A204.1 (cell line): ENCODE results near the gene PCDHGB1.
"Not testable (repeated sequence)": the region's sequence is repeated elsewhere in the genome, so short reads cannot be mapped to it uniquely, and the experiment has no call there.

Experiments
- FAIRE-seq: peaks from 2 replicates; lab custom pipeline; 2012; peaks lifted over from hg19 to GRCh38; lab: Jason Lieb, UNC

PCDHGB1 gene

DNA sequence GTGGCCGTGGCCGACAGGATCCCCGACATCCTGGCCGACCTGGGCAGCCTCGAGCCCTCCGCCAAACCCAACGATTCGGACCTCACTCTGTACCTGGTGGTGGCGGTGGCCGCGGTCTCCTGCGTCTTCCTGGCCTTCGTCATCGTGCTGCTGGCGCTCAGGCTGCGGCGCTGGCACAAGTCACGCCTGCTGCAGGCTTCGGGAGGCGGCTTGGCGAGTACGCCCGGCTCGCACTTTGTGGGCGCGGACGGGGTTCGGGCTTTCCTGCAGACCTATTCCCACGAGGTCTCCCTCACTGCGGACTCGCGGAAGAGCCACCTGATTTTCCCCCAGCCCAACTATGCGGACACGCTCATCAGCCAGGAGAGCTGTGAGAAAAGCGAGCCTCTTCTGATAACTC, 3.9 kb upstream of the PCDHGB1 start:
- not testable (repeated sequence) for FAIRE-seq

DNA sequence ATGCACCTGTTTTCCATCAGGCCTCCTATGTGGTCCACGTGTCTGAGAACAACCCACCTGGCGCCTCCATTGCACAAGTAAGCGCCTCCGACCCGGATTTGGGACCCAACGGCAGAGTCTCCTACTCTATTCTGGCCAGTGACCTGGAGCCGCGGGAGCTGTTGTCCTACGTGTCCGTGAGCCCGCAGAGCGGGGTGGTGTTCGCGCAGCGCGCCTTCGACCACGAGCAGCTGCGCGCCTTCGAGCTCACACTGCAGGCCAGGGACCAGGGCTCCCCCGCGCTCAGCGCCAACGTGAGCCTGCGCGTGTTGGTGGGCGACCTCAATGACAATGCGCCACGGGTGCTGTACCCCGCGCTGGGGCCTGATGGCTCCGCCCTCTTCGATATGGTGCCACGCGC, 1.7 kb downstream of the PCDHGB1 start:
- FAIRE-seq, result no peak

DNA sequence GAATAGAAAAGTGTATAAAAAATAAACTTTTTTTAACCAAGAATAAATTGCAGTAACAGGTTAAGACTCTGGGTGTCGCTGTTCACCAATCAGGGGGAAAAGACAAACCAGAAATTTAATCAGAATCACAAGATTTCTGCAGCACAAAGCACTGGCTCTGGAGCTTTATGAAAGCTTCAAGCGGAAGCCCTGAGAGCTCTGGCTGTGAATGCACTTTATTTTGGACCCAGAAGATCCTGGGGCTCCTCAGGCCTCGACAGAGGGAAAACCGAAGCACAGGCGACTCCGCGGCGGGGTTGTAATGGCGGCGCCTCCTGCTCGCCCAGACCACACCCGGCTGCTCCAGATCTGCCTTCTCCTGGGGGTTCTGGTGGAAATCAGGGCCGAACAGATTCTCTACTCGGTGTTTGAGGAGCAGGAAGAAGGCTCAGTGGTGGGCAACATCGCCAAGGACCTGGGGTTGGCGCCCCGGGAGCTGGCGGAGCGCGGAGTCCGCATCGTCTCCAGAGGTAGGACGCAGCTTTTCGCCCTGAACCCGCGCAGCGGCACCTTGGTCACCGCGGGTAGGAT, 5.1 kb downstream of the PCDHGB1 start, which contains the start of gene PCDHGA4:
TSS of gene PCDHGA4 (plus strand) at position 122 of the 570 bp plus-strand sequence. CDS start at position 209, 87 bp downstream.
- FAIRE-seq, result peak; percentile 88

DNA sequence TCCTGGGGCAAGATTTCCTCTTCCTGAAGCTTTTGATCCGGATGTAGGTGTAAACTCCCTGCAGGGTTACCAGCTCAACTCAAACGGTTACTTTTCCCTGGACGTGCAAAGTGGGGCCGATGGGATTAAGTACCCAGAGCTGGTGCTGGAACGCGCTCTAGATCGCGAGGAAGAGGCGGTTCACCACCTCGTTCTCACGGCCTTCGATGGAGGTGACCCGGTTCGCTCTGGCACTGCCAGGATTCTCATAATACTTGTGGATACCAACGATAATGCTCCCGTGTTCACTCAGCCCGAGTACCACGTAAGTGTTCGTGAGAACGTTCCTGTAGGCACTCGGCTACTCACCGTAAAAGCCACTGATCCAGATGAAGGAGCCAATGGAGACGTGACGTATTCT, 5.7 kb downstream of the PCDHGB1 start:
- no peak for FAIRE-seq

DNA sequence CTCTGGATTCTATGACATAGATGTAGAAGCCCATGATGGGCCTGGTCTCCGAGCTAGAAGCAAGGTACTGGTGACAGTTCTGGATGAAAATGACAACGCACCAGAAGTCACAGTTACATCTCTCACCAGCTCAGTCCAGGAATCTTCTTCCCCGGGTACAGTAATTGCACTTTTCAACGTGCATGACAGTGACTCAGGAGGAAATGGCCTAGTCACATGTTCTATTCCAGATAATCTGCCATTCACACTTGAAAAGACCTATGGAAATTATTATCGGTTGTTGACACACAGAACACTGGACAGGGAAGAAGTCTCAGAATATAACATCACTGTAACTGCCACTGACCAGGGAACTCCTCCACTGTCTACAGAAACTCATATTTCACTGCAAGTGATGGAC, 6.2 kb downstream of the PCDHGB1 start:
- FAIRE-seq, result no peak

DNA sequence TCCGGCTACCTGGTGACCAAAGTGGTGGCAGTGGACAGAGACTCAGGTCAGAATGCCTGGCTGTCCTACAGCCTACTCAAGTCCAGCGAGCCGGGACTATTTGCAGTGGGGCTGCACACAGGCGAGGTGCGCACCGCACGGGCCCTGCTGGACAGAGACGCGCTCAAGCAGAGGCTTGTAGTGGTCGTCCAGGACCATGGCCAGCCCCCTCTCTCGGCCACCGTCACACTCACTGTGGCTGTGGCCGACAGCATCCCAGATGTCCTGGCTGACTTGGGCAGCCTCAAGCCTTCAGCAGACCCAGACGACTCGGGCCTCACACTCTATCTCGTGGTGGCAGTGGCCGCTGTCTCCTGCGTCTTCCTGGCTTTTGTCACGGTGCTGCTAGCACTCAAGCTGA, 7.1 kb downstream of the PCDHGB1 start:
- FAIRE-seq, result no peak

DNA sequence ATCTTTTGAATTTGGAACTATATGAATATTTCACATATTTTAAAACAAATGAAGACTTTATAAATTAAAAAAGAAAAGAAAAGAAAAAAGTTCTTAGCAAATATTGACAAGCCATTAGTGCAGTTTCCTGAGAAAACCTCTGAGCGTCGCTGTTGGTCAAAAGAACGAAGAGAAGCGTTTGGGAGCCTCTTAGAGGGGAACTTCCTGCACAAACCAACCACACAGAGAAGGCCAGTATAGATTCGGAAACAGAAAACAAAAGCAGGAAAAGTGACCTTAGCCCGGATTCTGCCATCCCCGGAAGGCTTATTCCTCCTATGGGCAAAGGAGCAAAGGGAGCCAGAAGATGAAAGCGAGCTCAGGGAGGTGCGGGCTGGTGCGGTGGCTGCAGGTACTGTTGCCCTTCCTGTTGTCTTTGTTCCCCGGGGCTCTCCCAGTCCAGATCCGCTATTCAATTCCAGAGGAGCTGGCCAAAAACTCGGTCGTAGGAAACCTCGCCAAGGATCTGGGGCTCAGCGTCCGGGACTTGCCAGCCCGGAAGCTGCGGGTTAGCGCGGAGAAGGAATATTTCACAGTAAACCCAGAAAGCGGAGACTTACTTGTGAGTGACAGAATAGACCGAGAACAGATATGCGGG, 10.0 kb downstream of the PCDHGB1 start, which contains the start of gene PCDHGB2:
TSS of gene PCDHGB2 (plus strand) at position 205 of the 637 bp plus-strand sequence. CDS start at position 347, 142 bp downstream.
- peak; percentile 97 for FAIRE-seq

DNA sequence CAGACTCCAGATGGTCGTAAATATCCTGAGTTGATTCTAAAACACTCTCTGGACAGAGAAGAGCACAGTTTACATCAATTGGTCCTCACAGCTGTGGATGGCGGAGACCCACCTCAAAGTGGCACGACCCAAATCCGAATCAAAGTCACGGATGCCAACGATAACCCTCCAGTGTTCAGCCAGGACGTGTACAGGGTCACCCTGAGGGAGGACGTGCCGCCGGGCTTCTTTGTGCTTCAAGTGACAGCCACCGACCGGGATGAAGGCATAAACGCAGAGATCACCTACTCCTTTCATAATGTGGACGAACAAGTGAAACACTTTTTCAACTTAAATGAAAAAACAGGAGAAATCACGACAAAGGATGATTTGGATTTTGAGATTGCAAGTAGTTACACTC, 10.8 kb downstream of the PCDHGB1 start:
- FAIRE-seq, result no peak

DNA sequence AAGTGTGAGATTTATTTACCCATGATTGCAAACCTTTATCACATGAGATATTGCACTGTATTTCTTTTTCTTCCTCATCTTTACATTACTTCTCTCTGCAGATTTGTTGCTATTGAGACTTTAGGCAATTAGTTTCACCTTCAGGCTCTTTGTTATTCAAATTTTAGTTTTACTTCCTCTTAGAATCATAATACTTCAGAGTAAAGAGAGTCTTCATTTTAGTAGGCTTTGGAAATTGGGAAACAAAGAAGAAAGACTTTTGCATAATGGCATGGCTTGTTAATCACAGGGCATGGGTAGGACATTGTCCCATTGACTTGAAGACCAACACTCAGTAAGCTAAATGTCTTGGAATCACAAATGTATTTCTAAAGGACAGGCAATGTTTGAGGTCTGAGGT, 12.8 kb downstream of the PCDHGB1 start:
- FAIRE-seq, result no peak

DNA sequence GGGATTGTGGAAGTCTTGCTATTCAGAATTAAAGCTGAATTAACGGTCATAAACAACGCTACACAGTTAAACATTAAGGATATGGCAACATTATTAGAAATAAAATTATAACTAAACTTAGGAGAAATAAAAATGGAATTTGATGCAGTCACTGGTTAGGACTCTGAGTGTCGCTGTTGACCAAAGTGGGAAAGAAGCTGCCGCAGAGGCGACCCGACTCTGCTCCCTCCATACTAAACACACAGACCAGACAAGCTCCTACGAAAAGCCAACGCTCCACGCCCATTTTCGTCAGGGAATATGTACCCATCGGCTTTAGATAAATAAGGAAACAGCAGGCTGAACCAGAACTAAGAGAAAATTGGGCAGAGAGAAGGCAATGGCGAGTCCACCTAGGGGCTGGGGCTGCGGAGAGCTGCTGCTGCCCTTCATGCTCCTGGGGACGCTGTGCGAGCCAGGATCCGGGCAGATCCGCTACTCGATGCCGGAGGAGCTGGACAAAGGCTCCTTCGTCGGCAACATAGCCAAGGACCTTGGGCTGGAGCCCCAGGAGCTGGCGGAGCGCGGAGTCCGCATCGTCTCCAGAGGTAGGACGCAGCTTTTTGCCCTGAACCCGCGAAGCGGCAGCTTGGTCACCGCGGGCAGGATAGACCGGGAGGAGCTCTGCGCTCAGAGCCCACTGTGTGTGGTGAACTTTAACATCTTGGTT, 14.2 kb downstream of the PCDHGB1 start, which contains the start of gene PCDHGA5:
TSS of gene PCDHGA5 (plus strand) at position 211 of the 709 bp plus-strand sequence. CDS start at position 380, 169 bp downstream.
- no peak for FAIRE-seq

DNA sequence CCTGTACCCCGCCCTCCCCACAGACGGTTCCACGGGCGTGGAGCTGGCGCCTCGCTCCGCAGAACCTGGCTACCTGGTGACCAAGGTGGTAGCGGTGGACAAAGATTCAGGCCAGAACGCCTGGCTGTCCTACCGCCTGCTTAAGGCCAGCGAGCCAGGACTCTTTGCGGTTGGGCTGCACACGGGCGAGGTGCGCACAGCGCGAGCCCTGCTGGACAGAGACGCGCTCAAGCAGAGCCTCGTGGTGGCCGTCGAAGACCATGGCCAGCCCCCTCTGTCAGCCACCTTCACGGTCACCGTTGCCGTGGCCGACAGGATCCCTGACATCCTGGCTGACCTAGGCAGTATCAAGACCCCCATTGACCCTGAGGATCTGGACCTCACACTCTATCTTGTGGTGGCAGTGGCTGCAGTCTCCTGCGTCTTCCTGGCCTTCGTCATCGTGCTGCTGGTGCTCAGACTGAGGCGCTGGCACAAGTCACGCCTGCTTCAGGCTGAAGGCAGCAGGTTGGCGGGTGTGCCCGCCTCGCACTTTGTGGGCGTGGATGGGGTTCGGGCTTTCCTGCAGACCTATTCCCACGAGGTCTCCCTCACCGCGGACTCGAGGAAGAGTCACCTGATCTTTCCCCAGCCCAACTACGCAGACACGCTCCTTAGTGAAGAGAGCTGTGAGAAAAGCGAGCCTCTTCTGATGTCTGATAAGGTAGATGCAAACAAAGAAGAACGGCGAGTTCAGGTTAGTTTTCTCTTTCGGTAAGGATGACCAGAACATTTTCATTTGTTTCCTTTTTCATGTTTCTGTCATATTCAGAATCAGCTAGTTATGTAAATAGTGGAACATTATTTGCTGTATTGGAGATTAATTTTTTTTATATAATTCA, 16.4 kb downstream of the PCDHGB1 start:
- FAIRE-seq, result no peak

DNA sequence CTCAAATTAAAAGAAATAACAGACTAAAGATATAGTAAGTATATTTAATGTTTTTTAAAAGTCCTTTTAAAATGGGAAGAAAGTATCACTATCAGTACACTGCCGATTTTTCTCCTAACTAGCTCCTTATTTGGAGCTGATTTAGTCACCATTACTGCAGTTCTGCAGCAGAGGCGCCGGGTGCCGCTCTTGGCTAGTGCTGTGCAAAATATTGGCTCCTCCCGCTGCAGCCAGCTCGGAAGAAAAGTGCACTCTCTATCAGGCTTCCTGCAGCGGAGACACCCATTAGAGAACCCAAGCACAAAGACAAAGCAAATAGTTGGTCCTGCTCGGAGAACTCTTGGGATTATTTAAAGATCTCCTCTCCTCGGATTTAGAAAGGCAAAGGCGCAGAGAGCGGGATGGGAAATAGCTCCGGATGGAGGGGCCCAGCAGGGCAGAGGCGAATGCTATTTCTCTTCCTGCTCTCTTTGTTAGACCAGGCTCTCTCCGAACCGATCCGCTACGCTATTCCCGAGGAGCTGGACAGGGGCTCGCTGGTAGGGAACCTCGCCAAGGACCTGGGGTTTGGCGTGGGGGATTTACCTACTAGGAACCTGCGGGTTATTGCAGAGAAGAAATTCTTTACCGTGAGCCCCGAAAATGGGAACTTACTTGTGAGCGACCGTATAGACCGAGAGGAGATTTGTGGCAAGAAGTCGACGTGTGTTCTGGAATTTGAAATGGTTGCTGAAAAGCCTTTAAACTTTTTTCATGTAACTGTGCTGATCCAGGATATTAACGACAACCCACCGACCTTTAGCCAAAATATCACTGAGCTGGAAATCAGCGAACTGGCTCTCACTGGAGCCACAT, 20.3 kb downstream of the PCDHGB1 start, which contains the start of gene PCDHGB3:
TSS of gene PCDHGB3 (plus strand) at position 249 of the 855 bp plus-strand sequence. CDS start at position 402, 153 bp downstream.
- no peak for FAIRE-seq

DNA sequence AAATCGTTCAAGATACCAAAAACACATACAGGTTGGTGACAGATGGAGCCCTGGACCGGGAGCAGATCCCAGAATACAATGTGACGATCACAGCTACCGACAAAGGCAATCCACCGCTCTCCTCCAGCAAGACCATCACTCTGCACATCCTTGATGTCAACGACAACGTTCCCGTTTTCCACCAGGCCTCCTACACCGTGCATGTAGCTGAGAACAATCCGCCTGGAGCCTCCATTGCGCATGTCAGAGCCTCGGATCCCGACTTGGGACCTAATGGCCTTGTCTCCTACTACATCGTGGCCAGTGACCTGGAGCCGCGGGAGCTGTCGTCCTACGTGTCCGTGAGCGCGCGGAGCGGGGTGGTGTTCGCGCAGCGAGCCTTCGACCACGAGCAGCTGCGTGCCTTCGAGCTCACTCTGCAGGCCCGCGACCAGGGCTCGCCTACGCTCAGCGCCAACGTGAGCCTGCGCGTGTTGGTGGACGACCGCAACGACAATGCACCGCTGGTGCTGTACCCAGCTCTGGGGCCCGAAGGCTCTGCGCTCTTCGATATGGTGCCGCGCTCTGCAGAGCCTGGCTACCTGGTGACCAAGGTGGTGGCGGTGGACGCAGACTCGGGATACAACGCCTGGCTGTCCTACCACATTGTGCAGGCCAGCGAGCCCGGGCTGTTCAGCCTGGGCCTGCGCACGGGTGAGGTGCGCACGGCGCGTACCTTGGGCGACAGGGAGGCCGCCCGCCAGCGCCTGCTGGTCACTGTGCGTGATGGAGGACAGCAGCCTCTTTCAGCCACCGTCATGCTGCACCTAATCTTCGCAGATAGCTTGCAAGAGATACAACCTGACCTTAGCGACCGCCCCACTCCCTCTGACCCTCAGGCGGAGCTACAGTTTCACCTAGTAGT, 21.9 kb downstream of the PCDHGB1 start:
- FAIRE-seq, result no peak

DNA sequence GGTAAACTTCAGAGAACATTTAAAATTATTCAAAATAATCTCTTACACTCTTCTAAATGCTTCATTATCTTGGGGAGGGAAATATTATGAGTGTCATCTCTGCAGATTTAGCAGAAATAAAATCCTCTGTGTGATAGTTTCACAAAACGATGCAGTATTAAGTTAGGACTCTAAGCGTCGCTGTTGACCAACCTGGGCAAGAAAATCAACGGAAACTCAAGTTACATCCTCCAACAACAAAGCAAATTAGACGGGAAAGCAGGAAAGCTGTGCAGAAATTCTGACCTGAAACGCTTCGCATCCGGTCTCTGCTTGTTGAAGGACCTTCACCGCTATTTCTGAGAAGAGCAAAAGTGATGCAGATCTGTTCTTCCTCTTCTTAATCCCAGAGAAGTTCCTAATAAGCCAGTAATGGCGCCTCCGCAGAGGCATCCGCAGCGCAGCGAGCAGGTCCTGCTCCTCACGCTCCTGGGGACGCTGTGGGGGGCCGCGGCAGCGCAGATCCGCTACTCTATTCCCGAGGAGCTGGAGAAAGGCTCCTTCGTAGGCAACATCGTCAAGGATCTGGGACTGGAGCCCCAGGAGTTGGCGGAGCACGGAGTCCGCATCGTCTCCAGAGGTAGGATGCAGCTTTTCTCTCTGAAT, 23.9 kb downstream of the PCDHGB1 start, which contains the start of gene PCDHGA6:
TSS of gene PCDHGA6 (plus strand) at position 219 of the 645 bp plus-strand sequence. CDS start at position 412, 193 bp downstream.
- FAIRE-seq, result no peak

DNA sequence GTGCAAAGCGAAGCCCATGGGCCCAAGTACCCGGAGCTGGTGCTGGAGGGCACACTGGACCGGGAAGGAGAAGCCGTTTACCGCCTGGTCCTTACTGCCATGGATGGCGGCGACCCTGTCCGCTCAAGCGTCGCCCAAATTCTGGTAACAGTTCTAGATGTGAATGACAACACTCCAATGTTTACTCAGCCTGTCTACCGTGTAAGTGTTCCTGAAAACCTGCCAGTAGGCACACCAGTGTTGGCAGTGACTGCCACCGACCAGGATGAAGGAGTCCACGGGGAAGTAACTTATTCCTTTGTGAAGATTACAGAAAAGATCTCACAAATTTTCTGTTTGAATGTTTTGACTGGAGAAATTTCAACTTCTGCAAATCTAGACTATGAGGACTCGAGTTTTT, 24.7 kb downstream of the PCDHGB1 start:
- no peak for FAIRE-seq

DNA sequence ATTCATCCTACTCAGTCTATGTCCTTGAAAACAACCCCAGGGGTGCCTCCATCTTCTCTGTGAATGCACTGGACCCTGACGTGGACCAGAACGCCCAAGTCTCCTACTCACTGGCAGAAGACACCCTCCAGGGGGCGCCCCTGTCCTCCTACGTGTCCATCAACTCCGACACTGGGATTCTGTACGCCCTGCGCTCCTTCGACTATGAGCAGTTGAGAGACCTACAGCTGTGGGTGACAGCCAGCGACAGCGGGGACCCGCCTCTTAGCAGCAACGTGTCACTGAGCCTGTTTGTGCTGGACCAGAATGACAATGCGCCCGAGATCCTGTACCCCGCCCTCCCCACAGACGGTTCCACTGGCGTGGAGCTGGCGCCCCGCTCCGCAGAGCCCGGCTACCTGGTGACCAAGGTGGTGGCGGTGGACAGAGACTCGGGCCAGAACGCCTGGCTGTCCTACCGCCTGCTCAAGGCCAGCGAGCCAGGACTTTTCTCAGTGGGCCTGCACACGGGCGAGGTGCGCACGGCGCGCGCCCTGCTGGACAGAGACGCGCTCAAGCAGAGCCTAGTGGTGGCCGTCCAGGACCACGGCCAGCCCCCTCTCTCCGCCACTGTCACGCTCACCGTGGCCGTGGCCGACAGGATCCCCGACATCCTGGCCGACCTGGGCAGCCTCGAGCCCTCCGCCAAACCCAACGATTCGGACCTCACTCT, 25.7 kb downstream of the PCDHGB1 start:
- FAIRE-seq, result not testable (repeated sequence)

DNA sequence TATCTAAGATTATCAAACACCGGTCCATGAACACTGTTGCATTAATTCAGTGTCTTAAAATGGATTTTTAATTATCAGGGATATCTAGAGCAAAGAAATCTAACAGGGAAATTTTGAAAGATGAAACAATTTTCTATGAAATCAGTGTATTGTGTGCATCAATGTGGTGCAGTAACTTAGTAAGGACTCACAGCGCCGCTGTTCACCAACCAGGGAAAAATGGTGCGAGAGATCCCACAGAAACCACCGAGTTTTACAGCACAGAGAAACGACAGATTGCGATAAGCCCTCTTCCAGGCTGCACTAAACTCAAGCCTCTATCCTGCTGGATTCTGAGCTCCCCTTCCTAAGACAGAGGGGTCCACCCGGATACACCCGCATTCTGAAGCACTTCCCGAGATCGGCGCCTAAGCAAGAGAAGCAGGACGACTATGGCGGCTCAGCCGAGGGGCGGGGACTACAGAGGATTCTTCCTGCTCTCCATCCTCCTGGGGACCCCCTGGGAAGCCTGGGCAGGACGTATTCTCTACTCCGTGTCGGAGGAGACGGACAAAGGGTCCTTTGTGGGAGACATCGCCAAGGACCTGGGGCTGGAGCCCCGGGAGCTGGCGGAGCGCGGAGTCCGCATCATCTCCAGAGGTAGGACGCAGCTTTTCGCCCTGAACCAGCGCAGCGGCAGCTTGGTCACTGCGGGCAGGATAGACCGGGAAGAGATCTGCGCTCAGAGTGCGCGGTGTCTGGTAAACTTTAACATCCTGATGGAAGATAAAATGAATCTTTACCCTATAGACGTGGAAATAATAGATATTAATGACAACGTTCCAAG, 32.8 kb downstream of the PCDHGB1 start, which contains the start of gene PCDHGA7:
TSS of gene PCDHGA7 (plus strand) at position 274 of the 826 bp plus-strand sequence. CDS start at position 432, 158 bp downstream.
- no peak for FAIRE-seq

DNA sequence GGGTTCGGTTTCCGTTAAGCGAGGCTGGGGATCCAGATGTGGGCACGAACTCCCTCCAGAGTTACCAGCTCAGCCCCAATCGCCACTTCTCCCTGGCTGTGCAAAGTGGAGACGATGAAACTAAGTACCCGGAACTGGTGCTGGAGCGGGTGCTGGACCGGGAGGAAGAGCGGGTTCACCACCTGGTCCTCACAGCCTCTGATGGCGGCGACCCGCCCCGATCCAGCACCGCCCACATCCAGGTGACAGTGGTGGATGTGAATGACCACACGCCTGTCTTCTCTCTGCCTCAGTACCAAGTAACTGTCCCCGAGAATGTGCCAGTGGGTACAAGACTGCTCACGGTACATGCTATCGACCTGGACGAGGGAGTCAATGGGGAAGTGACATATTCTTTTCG, 33.4 kb downstream of the PCDHGB1 start:
- FAIRE-seq, result no peak
